HL-60 (cell line): ENCODE measurements around the gene KCNQ1.

Source experiments
- DNase-seq, 2 experiments: peaks; one replicate each; pipeline ENCODE4 v3.0.0-alpha.2; 2010 to 2020; ENCODE audit warnings: low read depth in 1 of 2, low spot score in 1 of 2
- H3K27ac ChIP-seq: fragments of 250-450 bp; sonication (Bioruptor Pico); replicated peaks from 2 replicates; pipeline ENCODE4 v1.5.1; 2020; ENCODE audit warnings: mild to moderate bottlenecking, moderate library complexity
- H3K27me3 ChIP-seq: fragments of 250-450 bp; sonication (Bioruptor Pico); 2 replicates; pipeline ENCODE4 v1.5.1; 2021; ENCODE audit warnings: mild to moderate bottlenecking, moderate library complexity; ENCODE audit not compliant: insufficient read depth, poor library complexity, severe bottlenecking
- H3K4me3 ChIP-seq: replicated peaks from 2 replicates; pipeline ENCODE4 v1.5.1; 2011; ENCODE audit warnings: mild to moderate bottlenecking, control low read depth, low read length; ENCODE audit not compliant: insufficient read depth
- CTCF ChIP-seq: IDR thresholded peaks from one replicate; pipeline ENCODE4 v1.5.1; 2011; ENCODE audit warnings: low read length, control low read depth, inconsistent platforms; ENCODE audit not compliant: insufficient read depth
- GABPA ChIP-seq: IDR thresholded peaks from 2 replicates; pipeline ENCODE4 v1.6.1; 2012; ENCODE audit warnings: low read depth
- POLR2AphosphoS5 ChIP-seq: IDR thresholded peaks from 2 replicates; pipeline ENCODE4 v1.6.1; 2012; ENCODE audit warnings: low read depth
- REST ChIP-seq: IDR thresholded peaks from 2 replicates; pipeline ENCODE4 v1.6.1; 2012; ENCODE audit warnings: low read depth; ENCODE audit not compliant: insufficient replicate concordance
- SPI1 ChIP-seq: IDR thresholded peaks from 2 replicates; pipeline ENCODE4 v1.6.1; 2012; ENCODE audit warnings: low read depth, mild to moderate bottlenecking, borderline replicate concordance

KCNQ1 gene

GRCh38 chr11:2767801-2768200 is 323.0 kb downstream of the KCNQ1 start:
- no peak overlapping the region for H3K4me3 ChIP-seq
- no peaks in the 10 kb centered on the region for H3K27me3 ChIP-seq
- H3K27ac ChIP-seq: no peak overlapping the region
- no peak for DNase-seq
- TF ChIP-seq POLR2AphosphoS5: no peak
- TF ChIP-seq SPI1: no peak
- no peak for TF ChIP-seq GABPA
- TF ChIP-seq CTCF: no peak
- no peak for TF ChIP-seq REST

GRCh38 chr11:2768471-2769408 is 323.9 kb downstream of the KCNQ1 start:
- Histone ChIP-seq H3K27me3 (no peaks in the 10 kb centered on the region), H3K4me3 (no peak overlapping the region), H3K27ac (no peak overlapping the region)
- no peak for TF ChIP-seq GABPA
- TF ChIP-seq CTCF: no peak
- TF ChIP-seq POLR2AphosphoS5: no peak
- TF ChIP-seq REST: no peak
- TF ChIP-seq SPI1: no peak
- no peak for DNase-seq

- DNase-seq: no peak
- no peak overlapping the region for H3K4me3 ChIP-seq
- no peak for TF ChIP-seq CTCF
- H3K27ac ChIP-seq: no peak overlapping the region
- no peaks in the 10 kb centered on the region for H3K27me3 ChIP-seq
Measured at GRCh38 chr11:2769409-2770095, 324.7 kb downstream of the KCNQ1 start.
